HepG2 (cell line): ENCODE results near the gene AP1G1.
"Not testable (repeated sequence)": the region's sequence is repeated elsewhere in the genome, so short reads cannot be mapped to it uniquely, and the experiment has no call there.

Experiments used
- ATF2 ChIP-seq: sonication (generic); formaldehyde crosslinking; IDR thresholded peaks from 2 replicates; pipeline ENCODE4 v1.4.0; 2020; ENCODE audit warnings: missing genetic modification reagents
- IKZF1 ChIP-seq: fragments of 450-650 bp; IDR thresholded peaks from 2 replicates; pipeline ENCODE4 v1.7.1; 2016
- KAT2B ChIP-seq: fragments of 150-350 bp; IDR thresholded peaks from 2 replicates; pipeline ENCODE4 v1.6.1; 2014; ENCODE audit warnings: low read depth, low read length, borderline replicate concordance
- NR2F1 ChIP-seq, 2 experiments: fragments of 450-650 bp in 1 of 2; formaldehyde crosslinking in 1 of 2; IDR thresholded peaks; 2 replicates each; pipeline versions ENCODE4 v1.5.0 to v1.6.1; 2016 to 2020; ENCODE audit warnings: mild to moderate bottlenecking in 1 of 2, missing compliant biosample characterization in 1 of 2, missing genetic modification reagents in 1 of 2, moderate library complexity in 1 of 2
- TP53 ChIP-seq: sonication (generic); formaldehyde crosslinking; conservative IDR thresholded peaks from 2 replicates; pipeline ENCODE4 v1.4.0; 2020; ENCODE audit warnings: missing genetic modification reagents
- ZNF646 ChIP-seq: sonication (generic); formaldehyde crosslinking; IDR thresholded peaks from 2 replicates; pipeline ENCODE4 v1.9.0; 2021; ENCODE audit warnings: mild to moderate bottlenecking, missing genetic modification reagents
- ZNF737 ChIP-seq: sonication (generic); formaldehyde crosslinking; IDR thresholded peaks from 2 replicates; pipeline ENCODE4 v1.5.0; 2020; ENCODE audit warnings: missing genetic modification reagents, mild to moderate bottlenecking, borderline replicate concordance
- ZNF891 ChIP-seq: sonication (generic); formaldehyde crosslinking; IDR thresholded peaks from 2 replicates; pipeline ENCODE4 v1.5.0; 2020; ENCODE audit warnings: mild to moderate bottlenecking, missing genetic modification reagents

DNA sequence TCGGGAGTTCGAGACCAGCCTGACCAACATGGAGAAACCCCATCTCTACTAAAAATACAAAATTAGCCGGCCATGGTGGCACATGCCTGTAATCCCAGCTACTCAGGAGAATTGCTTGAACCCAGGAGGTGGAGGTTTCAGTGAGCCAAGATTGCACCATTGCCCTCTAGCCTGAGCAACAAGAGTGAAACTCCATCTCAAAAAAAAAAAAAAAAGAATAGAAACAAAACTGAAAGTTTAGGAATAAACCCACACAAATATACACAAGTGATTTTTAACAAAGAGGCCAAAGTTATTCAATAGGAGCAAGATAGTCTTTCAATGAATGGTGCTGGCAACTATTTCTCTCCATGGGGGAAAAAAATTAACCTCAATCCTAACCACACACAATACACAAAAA, 18.3 kb downstream of the AP1G1 start:
- TF ChIP-seq ZNF646; IKZF1; NR2F1 (CRISPR knock-in tag; IDR thresholded peaks at IDR 0.05); KAT2B; ZNF891 (CRISPR knock-in tag); ATF2 (CRISPR knock-in tag); ZNF737 (CRISPR knock-in tag); TP53 (CRISPR knock-in tag): not testable (repeated sequence)
